GM18870 (cell line): ENCODE measurements around the gene PREP.
"Not testable (repeated sequence)": the region's sequence is repeated elsewhere in the genome, so short reads cannot be mapped to it uniquely, and the experiment has no call there.

Source experiments
- ATAC-seq: cut with Tn5 transposase; IDR thresholded peaks from one replicate; pipeline ENCODE4 v1.9.1; 2021; ENCODE audit warnings: moderate library complexity; ENCODE audit not compliant: unreplicated experiment

The PREP gene

GRCh38 chr6:105402939-105403935, at the start of gene PREP:
Gene PREP, minus strand, starts transcription at chr6:105403082. Its CDS starts 191 bp downstream, at chr6:105402891.
- ATAC-seq = peak; percentile 66

DNA sequence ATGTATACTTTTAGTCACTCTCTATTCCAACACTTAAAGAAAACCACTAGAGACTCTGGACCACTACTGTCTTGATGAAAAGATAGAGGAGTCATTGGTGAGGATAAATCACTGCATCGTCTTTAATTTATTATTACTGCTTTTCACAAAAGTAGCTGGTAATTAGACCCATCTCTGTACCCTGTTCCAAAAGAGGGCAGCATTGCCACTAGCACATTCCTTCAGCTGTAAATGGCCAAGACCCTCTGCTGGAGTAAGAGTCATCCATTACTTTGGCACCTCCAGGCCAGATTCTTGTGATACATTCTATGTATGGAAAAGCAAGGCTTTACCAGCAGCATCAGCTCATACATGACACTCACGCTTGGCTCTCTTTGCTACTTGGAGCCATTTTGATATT, 49.5 kb upstream of the PREP start:
- no peak for ATAC-seq

- no peak for ATAC-seq
Measured at GRCh38 chr6:105449756-105450390, 47.0 kb upstream of the PREP start.

- ATAC-seq = no peak
Measured at GRCh38 chr6:105445481-105445880, 42.6 kb upstream of the PREP start.

DNA sequence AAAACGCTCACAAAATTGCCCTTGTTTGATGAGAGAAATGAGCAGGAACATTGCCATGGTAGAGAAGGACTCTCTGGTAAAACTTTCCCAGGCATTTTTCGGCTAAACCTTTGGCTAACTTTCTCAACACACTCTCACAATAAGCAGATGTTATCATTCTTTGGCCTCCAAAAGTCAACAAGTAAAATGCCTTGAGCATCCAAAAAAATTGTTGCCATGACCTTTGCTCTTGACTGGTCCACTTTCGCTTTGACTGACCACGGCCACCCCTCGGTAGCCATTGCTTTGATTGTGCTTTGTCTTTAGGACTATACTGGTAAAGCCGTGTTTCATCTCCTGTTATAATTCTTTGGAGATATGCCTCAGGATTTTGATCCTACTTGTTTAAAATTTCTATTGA, 41.1 kb upstream of the PREP start:
- no peak for ATAC-seq

GRCh38 chr6:105442369-105442768, 39.5 kb upstream of the PREP start:
- ATAC-seq = no peak

GRCh38 chr6:105437236-105437635, 34.4 kb upstream of the PREP start:
- ATAC-seq = no peak

- no peak for ATAC-seq
Measured at GRCh38 chr6:105433723-105434122, 30.8 kb upstream of the PREP start.

GRCh38 chr6:105432797-105433196, 29.9 kb upstream of the PREP start:
- ATAC-seq = no peak

DNA sequence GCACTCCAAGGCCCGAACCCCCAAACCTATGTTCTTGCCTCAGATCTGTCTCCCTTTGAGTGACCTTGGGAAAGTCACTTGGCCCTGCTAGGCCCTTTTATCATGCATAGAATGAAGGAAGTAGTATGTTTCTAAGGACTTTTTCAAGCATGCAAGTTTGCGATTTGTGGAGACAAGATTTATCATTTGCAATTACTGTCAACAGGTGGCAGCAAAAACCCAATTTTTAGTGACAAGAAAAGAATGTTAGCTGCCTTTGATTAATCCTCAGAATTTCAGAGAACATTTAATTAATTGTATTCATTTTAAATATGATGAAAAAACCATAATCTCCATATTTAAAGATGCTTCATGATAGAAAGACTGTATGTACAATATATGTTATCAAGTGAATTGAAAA, 28.3 kb upstream of the PREP start:
- no peak for ATAC-seq

DNA sequence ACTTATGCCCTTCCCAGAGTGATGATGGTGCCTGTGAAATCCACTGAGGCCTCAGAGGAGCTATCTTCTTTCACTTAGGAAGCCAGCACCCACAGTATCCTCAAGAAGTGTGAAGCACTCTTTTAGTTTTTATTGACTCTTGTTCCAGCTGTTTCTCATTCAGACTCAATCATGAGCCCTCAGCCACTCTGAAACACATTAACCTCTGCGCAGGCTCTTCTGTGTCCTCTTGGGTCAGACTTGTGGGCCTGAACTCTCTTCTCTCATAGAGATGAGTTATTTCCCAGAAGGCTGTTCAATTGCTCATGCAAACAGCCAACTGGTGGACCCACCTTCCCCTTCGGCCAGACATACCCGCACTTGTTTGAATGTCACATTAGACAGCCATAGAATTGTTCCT, 27.8 kb upstream of the PREP start:
- no peak for ATAC-seq

- ATAC-seq = no peak
Measured at GRCh38 chr6:105429676-105430075, 26.8 kb upstream of the PREP start.

DNA sequence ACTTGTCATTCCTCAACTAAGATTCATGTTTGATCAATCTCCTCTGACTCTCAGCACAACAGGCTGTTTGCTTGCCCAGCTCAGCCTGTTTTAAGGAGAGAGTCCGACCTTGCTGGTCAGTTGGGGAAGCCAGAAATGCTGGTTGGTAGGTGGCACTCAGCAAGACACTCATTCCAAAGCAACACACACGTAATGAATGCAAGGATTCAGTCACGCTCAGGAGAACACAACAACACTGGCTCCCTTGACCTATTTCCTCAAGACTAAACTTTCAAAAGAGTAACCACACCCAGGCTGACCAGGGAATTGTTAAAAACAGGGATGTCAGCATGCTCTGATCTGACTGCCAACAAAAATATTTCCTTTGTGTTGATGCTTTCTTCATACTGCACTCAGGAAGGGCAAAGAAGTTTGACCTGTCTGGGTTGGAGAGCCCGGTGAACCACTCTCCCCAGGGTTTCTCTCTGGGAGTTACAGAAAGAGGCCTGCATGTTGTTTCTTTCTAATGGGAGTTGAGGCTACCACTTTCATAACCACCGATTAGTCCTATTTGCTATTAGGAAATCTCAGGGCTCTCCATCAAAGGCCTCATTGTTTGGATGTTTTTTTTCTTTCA, 25.6 kb upstream of the PREP start:
- no peak for ATAC-seq

- peak; percentile 55 for ATAC-seq
Measured at GRCh38 chr6:105424175-105424783, 21.4 kb upstream of the PREP start.

- not testable (repeated sequence) for ATAC-seq
Measured at GRCh38 chr6:105416971-105417370, 14.1 kb upstream of the PREP start.

DNA sequence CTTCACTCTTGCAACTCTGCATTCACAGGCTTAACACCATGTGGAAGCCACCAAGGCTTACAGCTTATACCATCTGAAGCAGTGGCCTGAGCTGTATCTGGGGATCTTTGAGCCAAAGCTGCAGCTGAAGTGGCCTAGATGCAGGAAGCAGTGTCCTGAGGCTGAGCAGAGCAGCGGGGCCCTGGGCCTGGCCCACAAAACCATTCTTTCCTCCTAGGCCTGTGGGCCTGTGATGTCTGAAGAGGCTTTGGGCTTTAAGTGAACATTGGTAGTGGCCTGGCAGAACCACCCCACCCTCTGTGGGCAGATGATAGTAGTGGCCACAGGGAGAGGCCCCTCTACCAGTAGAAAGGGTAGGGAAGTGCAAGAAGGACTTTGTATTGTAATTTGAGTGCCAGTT, 6.9 kb upstream of the PREP start:
- ATAC-seq = no peak

DNA sequence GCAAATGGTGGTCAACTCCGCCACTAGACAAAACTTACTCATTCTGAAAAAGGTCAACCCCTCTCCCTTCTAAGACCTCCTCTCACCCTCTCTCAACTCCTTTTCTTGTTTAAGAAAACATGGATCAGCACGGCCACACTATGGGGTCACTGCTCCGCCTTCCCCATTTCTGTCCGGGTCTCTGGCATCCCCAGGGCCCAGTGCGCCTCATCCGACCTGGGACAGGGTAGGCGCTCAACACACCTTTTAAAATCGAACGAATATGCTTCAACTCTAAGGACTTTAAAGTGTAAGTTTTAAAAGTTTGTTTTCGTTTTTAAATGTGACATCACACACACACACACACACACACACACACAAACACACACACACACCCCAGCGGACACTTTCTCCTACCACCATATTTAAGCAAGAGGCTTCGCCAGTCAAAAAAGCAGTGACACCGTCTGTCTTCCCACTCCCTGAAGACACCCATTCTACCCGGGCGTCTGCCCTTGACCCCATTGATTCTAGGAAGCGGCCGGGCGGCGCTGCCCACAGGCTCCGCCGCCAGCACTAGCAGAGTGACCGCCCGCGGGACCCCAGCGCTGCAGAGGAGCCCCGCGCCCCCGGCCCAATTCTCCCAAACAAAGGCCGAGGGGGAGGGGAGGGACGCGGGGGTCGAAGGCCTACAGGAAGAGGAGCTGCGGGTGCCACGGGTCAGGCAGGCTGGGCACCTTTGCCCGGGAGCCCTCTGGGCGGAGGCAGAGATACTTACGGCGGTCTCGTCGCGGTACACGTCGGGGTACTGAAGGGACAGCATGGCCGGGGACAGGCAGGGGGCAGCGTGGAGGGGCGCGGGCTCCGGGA, 568 bp downstream of the PREP start:
- peak; percentile 41 for ATAC-seq

DNA sequence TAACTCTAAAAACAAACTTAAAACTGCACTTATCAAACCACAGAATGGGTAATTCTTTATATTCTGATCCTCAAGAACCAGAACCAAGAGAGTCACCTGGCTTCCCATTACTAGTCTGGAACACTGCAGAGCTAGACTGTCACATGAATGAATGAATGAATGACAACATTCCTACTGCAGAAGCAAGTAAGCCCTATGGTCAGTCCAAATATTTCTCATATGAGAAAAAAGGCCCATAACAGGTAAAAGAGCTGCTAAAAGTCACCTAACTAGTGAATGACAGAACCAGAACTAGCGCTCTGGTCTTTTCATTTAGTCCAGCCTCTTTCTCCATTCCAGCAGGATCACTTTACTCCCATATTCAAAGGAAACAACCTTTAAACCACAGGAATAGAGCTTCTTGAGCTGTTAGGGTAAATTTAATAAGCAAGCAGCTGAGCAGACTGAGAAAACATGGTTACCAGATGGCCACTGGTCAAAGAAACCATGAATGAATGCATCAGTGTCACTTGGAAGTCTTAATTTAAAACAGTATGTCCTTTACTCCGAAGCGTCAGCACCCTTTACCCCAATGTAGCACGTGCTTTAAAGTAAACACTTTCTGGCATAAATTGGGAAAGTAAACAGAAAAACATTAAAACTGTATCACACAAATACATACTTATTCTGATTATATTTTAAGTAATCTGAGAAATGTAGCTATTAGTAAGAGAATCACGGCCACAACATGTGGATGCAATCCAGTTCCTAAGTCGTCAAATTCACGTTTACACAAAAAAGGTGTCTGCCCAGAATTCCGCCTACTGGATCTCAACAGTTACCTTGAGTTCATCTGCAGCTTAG, 1.4 kb downstream of the PREP start:
- ATAC-seq = no peak

DNA sequence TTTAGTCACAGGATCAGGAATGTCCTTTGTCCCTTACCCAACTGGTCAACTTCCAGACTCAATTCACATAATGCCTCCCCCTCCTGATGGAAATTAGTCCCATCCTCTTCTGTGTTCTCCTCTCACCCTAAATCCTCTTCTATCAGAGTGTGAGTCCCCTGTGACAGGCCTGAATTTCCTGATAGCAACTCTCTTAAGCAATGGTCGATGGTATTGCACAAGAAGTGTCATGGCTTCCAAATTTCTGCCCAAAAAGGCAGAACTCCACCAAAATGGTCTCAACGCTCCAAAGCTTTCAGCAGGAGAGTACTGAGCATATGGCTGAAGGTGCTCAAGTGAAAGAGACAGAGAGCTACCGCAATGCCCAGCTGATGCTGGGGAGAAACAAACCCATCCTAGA, 2.4 kb downstream of the PREP start:
- ATAC-seq = no peak
